Osteocyte (in vitro differentiated cells): ENCODE data around the gene EN1. TPM values are rescaled to one million over a fixed set of nuclear protein-coding genes. Genes with fewer than 3 reads are reported as not detected.
A peak's percentile ranks its signal among the peaks of the same experiment; 100 is the strongest.

Experiments used
- DNase-seq: peaks from one replicate; pipeline ENCODE4 v3.0.0; 2021; ENCODE audit warnings: mixed read lengths; ENCODE audit not compliant: unreplicated experiment; ENCODE audit errors: extremely low spot score
- H3K27ac Mint-ChIP-seq: one replicate; pipeline ENCODE4 v1.8.0; 2021; ENCODE audit warnings: mild to moderate bottlenecking, mixed read lengths; ENCODE audit not compliant: unreplicated experiment
- H3K27me3 Mint-ChIP-seq: one replicate; pipeline ENCODE4 v1.8.0; 2021; ENCODE audit warnings: mixed read lengths; ENCODE audit not compliant: unreplicated experiment
- H3K36me3 Mint-ChIP-seq: one replicate; pipeline ENCODE4 v1.8.0; 2021; ENCODE audit warnings: mixed read lengths; ENCODE audit not compliant: unreplicated experiment
- H3K4me1 Mint-ChIP-seq: one replicate; pipeline ENCODE4 v1.8.0; 2021; ENCODE audit warnings: mixed read lengths; ENCODE audit not compliant: unreplicated experiment
- H3K4me3 Mint-ChIP-seq: one replicate; pipeline ENCODE4 v1.8.0; 2021; ENCODE audit warnings: mild to moderate bottlenecking, moderate library complexity, mixed read lengths; ENCODE audit not compliant: unreplicated experiment
- H3K9me3 Mint-ChIP-seq: one replicate; pipeline ENCODE4 v1.8.0; 2021; ENCODE audit warnings: mixed read lengths; ENCODE audit not compliant: unreplicated experiment
- CTCF ChIP-seq: fragments of 200-600 bp; sonication (generic); IDR thresholded peaks from 2 replicates; pipeline ENCODE4 v1.5.0; 2021; ENCODE audit warnings: antibody characterized with exemption, mild to moderate bottlenecking, moderate library complexity
- total RNA-seq: library from RNA; stranded (reverse); gene quantifications from 2 replicates; pipeline ENCODE4 v1.2.1, GENCODE V29; 2021

The EN1 gene
- total RNA-seq, 1 donor from 2014 or later = not detected

DNA sequence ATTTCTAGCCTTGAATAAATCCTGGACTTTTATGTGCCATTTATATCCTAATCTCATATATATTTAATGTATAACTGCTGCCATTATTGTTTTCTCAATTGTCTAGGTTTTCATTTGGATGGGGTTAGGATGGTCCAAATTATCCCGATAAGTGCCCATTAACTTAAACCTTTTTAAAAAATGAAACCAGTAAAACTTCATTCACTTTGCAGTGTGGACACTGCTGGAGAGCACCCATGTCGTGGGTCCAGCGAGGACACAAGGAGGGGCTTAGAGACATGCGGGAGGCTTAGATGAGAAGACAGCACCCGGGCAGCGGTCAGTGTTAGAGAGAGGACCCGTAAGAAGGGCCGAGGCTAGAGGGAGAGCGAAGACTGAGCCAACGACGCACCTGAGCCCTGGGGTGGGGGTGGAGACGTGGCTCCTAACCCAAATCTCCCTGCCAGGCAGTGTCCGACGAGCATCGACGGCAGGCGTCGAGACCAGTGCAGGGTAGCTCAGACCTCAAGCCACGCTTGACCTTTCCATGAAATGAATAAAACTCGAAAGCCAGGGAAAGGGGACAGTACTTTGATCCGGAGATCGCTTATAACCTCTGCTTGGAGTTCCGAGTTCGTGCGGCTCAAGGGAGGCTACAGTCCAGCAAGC is 9.0 kb upstream of the EN1 start:
- Mint-ChIP-seq H3K36me3 (no peaks in the 10 kb centered on the region), H3K4me1 (peaks cover 7% of the 10 kb centered on the region), H3K27me3 (peaks cover 78% of the 10 kb centered on the region), H3K4me3 (no peak overlapping the region), H3K9me3 (no peaks in the 10 kb centered on the region), H3K27ac (no peak overlapping the region)
- TF ChIP-seq CTCF = no peak
- no peak for DNase-seq

- Mint-ChIP-seq H3K4me3 (peak overlapping the region; percentile 62), H3K36me3 (no peaks in the 10 kb centered on the region), H3K9me3 (no peaks in the 10 kb centered on the region), H3K27me3 (peaks cover 79% of the 10 kb centered on the region), H3K27ac (no peak overlapping the region), H3K4me1 (peaks cover 7% of the 10 kb centered on the region)
- peak; percentile 95 for TF ChIP-seq CTCF
- peak; percentile 94 for DNase-seq
Observed at GRCh38 chr2:118855451-118856279, 8.2 kb upstream of the EN1 start.

DNA sequence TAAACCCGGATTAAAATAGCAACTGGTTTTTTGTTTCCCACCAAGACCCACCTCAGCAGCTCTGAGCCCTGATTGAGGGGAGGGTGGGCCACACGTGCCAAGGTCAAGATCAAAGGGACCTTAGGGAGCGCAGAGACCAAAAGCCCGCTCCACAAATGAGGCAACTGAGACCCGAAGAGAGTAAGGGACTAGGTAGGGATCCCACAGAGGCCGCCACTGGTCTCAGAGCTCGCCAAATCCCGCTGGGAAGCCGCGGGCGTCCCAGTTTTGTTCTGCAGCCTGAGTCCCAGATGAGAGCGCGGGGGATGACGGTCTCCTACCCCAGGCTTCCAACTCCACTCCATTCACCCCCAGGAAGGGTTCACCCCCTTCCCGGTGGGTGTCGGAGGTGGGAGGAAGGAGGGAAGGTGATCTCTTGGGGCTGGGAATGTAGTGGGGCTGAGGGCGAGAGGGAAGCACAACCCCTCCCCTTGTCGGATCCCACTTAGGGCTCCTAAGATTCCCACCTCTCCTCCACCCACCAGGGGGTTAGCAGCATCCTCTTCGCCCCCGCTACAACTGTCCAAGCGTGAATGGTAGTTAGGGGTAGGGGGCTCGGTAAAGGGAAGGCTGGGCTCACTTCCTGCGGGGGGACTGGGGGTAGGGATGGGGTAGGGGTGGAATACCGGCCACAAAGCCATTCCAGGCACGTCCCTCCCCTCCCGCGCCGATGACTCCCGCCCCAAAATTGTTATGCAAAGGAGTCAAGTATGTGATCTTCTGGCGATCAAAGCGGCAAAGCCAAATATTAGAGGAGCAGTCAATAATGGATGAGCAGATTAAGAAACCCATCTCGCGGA is 7.3 kb upstream of the EN1 start:
- no peak for TF ChIP-seq CTCF
- Mint-ChIP-seq H3K27me3 (peaks cover 80% of the 10 kb centered on the region), H3K9me3 (no peaks in the 10 kb centered on the region), H3K27ac (no peak overlapping the region), H3K36me3 (no peaks in the 10 kb centered on the region), H3K4me1 (peaks cover 7% of the 10 kb centered on the region), H3K4me3 (no peak overlapping the region)
- DNase-seq = no peak

DNA sequence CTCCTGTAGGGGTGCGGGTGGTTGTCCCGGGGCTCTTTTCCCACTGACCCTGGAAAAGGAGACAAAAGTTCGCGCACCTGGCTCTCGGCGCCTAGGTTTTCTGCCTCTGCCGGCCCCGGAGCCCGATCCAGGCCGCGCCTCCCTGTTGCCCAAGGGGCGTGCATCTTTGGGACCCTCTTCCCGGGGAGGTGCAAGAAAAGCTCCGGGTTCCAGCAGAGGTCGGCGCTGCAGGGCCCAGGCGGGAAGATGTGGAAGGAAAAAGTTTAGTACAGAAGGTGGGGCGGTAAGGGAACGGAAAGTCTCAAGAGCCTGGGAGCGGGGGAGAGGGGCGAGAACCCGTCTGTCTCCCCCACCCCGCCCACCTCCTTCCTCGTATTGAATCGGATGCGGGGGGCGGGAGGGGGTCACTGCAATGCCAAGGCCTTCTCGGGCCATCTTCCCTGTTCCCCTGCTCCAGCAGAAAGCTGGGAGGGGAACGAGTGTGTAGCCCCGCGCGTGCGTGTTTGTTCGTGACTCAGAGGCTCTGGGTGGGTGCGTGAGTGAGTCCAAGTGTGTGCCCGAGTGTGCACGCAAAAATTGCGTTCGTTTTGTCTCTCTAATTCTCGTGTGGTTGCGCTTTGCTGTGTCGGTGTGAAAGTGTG is 6.3 kb upstream of the EN1 start:
- Mint-ChIP-seq H3K4me3 (no peak overlapping the region), H3K9me3 (no peaks in the 10 kb centered on the region), H3K36me3 (no peaks in the 10 kb centered on the region), H3K27ac (no peak overlapping the region), H3K27me3 (peaks cover 85% of the 10 kb centered on the region), H3K4me1 (peaks cover 8% of the 10 kb centered on the region)
- TF ChIP-seq CTCF = no peak
- DNase-seq = no peak
